GM18517 (cell line): ENCODE results near the gene PAX7.

Experiments used
- ATAC-seq: cut with Tn5 transposase; IDR thresholded peaks from one replicate; pipeline ENCODE4 v1.9.1; 2021; ENCODE audit warnings: mild to moderate bottlenecking, moderate library complexity; ENCODE audit not compliant: unreplicated experiment

PAX7 gene

GRCh38 chr1:18697541-18697940 lies 66.9 kb downstream of the PAX7 start:
- ATAC-seq, result no peak

- ATAC-seq, result no peak
Observed at GRCh38 chr1:18700530-18700929, 69.9 kb downstream of the PAX7 start.

- no peak for ATAC-seq
Observed at GRCh38 chr1:18701183-18701582, 70.5 kb downstream of the PAX7 start.

GRCh38 chr1:18703041-18703621 lies 72.5 kb downstream of the PAX7 start:
- ATAC-seq, result no peak

GRCh38 chr1:18705811-18706210 lies 75.2 kb downstream of the PAX7 start:
- no peak for ATAC-seq

- ATAC-seq, result no peak
Observed at GRCh38 chr1:18707696-18708257, 77.1 kb downstream of the PAX7 start.

- ATAC-seq, result no peak
Observed at GRCh38 chr1:18710002-18710401, 79.4 kb downstream of the PAX7 start.

GRCh38 chr1:18711003-18711402 lies 80.4 kb downstream of the PAX7 start:
- ATAC-seq, result no peak

- no peak for ATAC-seq
Observed at GRCh38 chr1:18711536-18712251, 81.0 kb downstream of the PAX7 start.

GRCh38 chr1:18712252-18712600 lies 81.6 kb downstream of the PAX7 start:
- ATAC-seq, result no peak

- ATAC-seq, result no peak
Observed at GRCh38 chr1:18714404-18715175, 83.9 kb downstream of the PAX7 start.

- no peak for ATAC-seq
Observed at GRCh38 chr1:18716112-18716784, 85.6 kb downstream of the PAX7 start.

- no peak for ATAC-seq
Observed at GRCh38 chr1:18716785-18717678, 86.4 kb downstream of the PAX7 start.

GRCh38 chr1:18719786-18720451 lies 89.3 kb downstream of the PAX7 start:
- ATAC-seq, result no peak

GRCh38 chr1:18721041-18721440 lies 90.4 kb downstream of the PAX7 start:
- no peak for ATAC-seq

GRCh38 chr1:18721776-18722175 lies 91.1 kb downstream of the PAX7 start:
- no peak for ATAC-seq

GRCh38 chr1:18722270-18722669 lies 91.6 kb downstream of the PAX7 start:
- ATAC-seq, result no peak

GRCh38 chr1:18723206-18723605 lies 92.6 kb downstream of the PAX7 start:
- ATAC-seq, result no peak

GRCh38 chr1:18723701-18724411 lies 93.2 kb downstream of the PAX7 start:
- ATAC-seq, result no peak
